GM18520 (cell line): ENCODE measurements around the gene GRXCR1.
A peak's percentile ranks its signal among the peaks of the same experiment; 100 is the strongest.

Experiments used
- ATAC-seq: cut with Tn5 transposase; IDR thresholded peaks from one replicate; pipeline ENCODE4 v1.9.1; 2021; ENCODE audit not compliant: unreplicated experiment

Gene GRXCR1

DNA sequence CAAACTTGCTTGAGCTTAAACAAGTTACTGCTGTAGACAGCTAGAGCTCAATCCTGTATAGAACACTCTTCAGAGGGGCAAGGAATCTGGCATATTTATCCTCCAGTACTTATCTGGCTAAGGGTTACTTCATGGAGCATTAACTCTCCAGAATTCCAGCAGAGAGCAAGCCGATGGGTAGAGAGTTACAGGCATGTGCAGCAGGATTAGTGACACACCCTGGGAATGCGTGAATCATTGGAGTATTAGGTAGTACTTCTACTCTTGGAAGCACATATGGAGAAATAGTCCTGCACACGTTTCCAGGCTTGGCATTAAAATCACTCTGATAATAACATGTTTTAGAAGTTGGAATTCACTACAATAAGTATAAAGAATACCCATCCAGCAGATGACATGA is 35.4 kb downstream of the GRXCR1 start:
- no peak for ATAC-seq

DNA sequence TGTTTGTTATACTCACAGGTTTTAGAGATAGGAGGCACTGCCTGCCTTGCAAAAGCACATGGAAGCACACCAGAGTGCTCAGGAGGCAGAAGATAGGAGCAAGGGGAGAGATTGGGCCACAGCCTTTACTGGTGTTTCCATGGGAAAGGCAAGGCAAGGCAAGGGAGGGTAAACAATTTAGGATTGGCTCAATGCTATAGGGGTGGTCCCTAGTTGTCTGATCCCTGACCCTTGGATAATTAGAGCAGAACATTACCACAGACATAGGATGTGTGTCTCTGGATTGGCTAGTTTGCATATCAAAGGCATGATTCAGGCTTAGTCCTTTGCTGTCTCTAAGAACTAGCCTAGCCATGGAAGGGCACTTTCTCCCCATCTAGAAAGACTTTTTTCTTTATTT is 36.1 kb downstream of the GRXCR1 start:
- ATAC-seq: no peak

DNA sequence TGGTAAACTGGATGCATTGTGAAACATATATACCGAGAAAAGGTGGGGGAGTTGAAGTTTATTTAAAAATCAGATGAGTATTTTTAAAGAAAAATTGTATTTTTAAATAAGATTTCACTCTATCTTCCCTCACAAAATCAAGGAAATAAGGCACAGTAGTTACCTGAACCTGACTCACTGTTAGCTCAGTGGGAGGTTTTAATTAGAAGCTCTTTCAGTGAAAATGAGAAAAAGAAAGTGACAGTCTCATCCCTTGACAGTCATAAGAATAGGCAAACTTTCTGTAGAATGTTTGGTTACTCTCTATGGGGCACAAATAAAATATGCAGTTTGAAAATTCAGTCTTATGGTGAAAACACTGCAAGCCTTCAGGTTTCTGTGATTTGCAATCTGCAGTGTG is 49.7 kb downstream of the GRXCR1 start:
- ATAC-seq: no peak

DNA sequence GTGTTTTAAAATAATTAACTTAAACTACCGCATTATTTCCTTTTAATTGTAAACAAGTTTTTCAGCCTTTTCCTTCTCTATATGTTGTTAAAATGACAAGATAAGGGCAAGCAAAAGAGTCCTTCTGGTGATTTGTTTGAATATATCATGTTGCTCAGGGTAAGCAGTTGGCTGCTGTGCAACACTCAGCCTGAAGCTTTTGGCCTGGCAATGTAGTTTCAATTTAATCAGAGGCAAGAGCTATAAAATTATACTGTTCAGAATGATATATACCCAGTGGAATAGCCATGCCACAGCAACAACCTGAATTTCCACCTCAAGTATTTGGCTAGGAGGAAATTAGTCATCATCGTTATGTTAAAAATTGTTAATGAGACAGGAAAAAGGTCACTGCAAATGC is 53.4 kb downstream of the GRXCR1 start:
- ATAC-seq: no peak

DNA sequence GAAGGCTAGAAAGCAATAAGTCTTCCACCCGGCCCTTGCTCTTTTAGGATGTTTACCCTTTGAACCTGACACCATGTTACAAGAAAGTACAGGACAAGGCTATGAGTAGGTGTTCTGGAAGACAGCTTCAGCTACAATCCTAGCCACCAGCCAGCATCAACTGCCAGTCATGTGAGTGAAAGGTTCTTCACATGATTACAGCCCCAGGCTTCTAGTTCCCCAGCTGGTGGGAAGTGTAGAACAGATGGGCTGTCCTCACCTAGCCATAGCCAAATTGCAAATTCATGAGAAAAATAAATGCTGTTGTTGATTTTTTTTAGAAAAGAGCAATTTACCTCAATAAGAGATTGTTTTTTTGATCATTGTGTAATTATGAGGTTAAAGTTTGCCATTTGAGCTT is 60.8 kb downstream of the GRXCR1 start:
- no peak for ATAC-seq

DNA sequence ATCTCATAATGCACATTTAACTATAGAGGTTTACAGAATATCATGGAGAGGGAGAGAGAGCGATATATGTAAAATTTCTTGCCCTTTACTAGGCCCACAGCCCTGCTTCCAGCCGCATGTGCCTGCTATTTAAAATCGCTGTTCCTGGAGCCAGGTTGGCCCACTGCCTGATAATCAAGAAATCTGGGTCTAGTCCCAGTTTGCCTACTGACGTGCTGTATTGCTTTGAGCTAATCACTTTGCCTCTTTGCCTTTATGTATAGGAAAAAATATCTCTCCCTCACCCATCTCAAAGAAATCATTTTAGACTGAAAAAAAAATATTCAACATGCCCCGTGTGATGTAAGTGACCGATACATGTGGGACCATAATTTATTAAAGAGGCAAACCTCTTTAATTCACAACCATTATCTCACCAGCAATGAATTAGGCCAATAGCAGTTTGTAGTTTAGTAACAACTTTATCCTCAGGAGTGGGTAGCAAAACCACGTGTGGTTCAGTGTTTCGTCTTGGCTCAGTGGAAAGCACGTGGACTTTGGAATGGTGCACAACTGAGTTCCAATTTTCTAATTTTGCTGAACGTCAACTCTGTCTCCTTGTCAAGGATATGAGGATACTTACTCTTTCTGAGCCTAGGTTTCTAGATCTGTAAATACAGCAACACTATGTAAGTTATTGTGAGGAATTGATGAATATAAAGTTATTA is 62.6 kb downstream of the GRXCR1 start:
- ATAC-seq: no peak

DNA sequence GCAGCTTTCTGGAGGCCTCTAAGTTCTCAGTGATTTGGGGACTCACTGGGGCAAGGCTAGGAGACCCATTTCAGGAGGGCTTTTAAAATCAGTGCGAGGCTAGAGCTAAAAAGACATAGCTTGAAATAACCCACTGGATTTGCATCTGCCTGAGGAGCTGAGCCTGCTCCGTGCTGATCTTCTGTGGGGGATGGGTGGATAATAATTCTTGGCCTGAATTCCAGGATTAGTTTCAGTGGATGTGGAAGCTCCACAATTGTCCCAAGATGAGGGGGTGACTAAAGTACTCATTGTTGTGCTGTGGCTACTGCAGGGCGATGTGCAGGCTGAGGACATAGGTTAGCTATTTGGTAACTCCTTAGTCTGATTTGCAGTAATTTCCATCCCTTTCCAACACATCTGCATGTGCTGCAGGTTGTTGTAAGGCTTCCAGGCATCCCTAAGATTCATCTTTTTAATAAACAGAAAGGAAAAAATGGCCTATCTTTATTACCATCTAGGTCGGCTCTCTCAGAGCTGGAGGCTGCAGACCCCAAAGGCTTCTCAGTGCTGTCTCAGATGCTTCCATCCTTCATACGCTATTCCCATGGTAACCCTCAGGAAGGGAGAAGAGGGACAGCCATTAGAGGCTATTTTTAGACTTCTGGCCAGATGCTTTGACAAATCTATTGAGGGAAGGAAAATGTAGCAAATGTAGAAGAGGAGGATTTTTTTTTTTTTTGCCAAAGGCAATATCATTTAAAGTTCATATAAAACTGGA is 63.4 kb downstream of the GRXCR1 start:
- no peak for ATAC-seq

DNA sequence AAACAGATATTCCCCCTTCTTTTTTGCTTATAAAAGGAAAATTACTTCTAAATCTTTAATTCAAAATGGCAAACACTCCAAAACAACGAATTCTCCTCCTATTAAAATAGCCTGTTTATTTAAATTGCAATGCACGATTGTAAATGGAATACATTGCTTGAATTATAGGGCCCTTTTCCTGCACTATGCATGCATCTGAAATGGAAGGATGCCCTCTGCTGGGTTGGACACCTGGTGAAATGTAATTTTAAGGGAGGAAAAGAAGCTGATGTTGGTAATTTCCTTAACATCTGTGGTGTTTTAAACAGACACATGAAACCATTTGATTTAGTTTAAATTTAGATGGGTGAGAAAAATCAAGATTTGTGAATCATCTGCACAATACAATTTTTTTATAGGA is 72.8 kb downstream of the GRXCR1 start:
- no peak for ATAC-seq

DNA sequence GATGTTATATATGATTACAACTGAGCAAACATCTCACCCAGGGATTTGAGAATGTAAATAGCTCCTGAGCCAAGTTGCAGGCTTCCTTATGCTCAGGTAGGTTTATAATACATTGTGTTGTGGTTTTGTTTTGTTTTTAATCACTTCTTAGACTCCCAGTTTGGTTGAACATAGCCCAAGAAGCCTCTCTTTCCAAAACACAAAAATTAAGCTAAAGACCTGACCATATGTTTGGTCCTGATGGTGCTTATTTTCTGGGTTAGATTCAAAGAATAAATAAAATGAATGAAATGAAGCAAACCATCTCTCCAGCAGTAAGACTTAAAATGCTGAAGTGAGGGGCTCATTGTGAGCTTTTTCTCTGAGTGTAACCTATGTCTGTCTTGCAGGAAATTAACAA is 93.5 kb downstream of the GRXCR1 start:
- no peak for ATAC-seq

DNA sequence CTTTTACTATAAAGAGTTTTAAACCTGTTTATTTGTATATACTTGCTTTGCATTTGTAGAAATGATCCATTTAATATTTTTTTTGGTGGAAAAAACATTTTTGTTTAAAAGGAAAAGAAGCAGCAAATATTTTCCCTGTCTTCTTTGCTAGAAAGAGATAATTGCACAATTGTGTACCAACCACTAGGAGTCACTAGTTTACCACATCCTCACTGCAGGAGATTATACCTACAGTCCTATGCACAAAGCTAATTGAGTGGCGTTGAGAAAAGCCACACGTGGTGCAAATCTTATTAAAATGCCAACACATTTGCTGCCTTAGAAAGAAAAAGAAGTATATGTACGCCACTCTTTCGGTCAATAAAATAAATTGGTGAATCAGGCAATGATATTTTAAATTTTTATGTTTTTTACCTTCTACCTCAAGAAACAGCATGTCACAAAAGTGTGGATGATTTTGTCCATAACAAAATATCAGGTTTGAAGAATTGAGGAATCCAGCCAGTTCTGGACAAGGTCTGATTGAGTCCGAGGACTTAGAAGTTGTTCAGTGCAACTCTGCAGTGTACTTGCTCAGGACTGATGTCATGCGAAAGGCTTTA is 102.9 kb downstream of the GRXCR1 start:
- peak; percentile 75 for ATAC-seq

DNA sequence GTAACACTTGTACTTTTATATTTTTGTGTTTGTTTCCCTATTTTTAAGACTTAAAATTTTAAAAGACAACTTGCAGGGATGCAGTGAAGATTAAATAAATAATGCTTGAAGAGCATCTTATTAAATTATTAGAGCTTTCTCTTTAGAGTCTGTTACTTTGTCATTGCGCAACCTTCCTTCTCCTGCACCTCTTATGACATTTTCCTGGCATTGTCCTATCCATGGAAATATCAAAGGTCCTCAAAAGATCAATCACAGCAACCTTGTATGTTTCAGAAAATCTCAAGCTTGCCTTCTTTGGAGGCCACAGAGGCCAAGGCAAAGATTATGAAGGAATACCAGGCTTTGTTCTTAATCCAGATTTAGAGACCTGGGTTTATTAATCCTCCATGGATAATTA is 116.3 kb downstream of the GRXCR1 start:
- no peak for ATAC-seq

DNA sequence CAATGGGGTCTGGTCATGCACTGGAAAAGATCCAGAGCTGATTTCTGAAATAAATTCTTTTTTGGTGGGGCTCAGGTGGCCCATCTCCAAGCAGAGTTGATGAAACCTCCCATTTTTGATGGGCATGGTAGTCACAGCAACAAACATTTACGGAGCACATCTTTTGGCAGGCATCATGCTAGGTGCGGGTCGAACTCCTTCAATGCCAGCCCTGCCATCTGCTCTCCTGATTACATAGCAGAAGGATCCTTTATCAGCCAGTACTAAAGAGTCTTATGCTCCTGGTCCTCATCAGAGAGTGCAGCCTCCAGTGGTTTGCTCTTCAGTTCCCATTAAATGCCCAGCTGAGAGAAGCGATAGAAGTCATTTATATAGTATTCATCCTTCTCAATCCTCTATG is 121.7 kb downstream of the GRXCR1 start:
- ATAC-seq: no peak

DNA sequence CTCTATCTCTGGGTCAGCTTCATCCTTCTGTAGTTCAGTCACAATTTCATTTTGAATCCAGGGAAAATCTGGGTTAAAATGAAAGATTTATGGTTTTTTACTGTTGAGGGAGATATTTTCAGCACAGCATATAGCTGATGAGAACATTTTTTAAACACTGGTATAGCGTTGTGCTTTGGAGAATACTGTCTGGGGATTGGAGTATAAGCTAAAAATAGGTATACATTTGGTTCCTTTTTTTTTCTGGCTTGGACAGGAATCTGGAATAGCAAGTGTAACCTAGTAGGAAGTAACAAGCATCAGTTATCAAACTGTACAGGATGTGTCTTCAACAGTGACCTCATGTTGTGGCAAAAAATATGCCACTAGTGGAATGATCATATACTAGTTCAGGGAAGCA is 149.1 kb downstream of the GRXCR1 start:
- ATAC-seq: no peak

DNA sequence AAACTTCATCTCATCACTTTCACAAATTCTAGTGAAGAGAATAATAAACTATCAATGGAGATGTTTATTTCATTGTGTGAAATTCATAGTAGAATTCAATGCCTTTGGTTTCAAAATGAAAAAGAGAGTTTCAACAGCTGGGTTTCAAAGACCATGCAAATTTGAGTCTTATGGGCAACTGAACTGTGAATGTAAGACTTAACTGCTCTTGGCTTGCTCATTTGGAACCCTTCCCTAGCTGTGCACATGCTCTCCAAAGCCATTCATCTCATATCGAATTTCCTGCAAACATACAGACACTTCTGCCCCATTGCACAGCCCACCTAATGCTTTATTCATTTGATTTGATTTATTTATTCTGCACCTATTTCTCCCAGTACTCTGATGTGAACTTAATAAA is 154.5 kb downstream of the GRXCR1 start:
- ATAC-seq: no peak

DNA sequence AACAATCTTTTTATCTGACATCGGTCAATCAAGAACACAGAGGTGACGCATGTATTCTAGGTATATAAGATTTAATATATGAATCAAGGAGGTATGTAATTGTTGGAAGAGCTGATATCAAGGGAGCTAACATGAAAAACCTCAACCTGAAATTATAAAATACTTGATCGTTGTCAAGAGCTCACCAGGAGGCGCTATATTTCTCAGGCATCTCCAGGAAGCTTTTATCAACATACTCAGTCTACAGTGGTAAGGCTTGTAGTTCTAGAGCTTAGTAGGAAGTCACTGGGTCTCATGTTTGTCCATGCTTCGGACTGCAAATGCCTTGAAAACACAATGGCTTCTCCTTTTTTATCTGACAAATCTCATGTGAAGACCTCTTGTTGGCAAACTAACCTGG is 156.1 kb downstream of the GRXCR1 start:
- ATAC-seq: no peak

DNA sequence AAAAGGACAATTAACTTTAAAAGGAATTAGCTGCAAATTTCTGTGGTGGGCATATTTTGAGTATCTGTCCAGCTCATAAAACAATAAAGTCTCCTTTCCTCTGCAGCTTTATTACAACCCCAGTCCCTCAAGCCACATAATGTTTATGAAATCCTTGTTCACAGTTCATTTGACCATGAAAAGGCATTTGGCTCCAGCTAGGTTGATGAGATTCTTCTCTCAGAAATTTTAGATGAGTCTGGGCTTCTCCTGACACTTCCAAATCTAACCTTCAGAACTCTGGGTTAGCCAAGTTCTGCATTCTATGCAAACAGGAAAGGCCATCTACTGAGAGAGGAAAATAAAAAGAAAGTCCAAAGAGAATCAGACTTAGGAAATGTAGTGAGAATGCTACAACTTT is 156.8 kb downstream of the GRXCR1 start:
- ATAC-seq: no peak

DNA sequence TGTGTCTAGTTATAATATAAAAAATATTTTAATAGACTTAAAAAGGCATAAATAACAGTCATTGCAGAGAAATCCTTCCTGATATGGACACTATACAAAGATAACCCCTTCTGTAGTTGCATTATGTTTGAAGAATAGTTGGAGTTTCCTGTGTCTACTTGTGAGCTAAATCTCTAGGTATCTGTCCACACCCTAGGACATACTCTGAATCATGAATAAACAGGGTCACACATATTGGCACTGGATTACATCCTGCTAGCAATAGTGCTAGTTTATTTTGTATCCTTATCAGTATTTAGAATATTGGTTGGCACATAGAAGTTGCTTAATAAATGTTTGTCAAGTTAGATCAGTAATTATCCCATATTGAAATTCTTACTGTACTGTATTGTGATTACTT is 173.9 kb downstream of the GRXCR1 start:
- ATAC-seq: no peak

DNA sequence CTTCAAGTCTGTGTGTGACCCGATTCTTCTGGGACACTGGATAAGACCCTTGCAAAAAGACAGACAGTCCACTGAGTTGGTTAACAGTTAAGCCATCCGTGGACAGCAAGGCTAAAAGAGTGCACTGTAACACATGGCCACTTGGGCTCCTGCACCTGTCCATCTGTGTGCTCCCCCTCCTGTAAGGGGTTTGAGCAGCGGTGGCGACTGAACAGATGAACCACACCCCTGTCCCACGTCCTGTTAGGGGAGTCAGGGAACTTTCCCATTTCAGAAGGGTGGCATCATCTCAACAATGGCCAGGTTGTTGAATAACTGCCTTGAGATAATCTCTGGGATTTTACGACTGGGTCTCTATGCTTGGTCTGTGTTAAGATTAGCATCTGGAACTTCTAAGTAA is 178.6 kb downstream of the GRXCR1 start:
- ATAC-seq: no peak
